Measurements from ENCODE around the gene TTC22.
"Not testable (repeated sequence)": the region's sequence is repeated elsewhere in the genome, so short reads cannot be mapped to it uniquely, and the experiment has no call there.

The TTC22 gene

DNA sequence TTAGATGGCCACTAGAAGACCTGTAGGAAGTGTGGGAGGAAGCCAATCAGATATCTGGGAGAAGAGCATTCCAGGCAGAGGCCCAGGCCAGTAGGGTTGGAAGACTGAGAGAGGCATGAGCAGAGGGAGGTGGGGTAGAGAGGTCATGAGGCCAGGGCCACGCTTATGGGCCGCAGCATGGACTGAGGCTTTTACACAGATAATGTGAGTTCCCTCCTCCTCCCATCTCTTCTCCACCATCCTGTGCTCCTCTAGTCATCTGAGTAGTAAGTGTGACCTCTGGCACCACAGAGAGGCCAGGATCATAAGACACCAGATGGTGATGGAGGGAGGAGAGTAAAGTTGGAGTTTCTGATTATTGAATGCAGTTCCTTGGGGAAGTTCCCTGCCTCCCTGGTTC lies 17.1 kb downstream of the TTC22 start:
- DNase-seq (ENCODE audit: low read depth), result no peak
- no peak overlapping the region for H3K4me3 ChIP-seq (ENCODE audit: low read length)
- TF ChIP-seq, protein P1, sequence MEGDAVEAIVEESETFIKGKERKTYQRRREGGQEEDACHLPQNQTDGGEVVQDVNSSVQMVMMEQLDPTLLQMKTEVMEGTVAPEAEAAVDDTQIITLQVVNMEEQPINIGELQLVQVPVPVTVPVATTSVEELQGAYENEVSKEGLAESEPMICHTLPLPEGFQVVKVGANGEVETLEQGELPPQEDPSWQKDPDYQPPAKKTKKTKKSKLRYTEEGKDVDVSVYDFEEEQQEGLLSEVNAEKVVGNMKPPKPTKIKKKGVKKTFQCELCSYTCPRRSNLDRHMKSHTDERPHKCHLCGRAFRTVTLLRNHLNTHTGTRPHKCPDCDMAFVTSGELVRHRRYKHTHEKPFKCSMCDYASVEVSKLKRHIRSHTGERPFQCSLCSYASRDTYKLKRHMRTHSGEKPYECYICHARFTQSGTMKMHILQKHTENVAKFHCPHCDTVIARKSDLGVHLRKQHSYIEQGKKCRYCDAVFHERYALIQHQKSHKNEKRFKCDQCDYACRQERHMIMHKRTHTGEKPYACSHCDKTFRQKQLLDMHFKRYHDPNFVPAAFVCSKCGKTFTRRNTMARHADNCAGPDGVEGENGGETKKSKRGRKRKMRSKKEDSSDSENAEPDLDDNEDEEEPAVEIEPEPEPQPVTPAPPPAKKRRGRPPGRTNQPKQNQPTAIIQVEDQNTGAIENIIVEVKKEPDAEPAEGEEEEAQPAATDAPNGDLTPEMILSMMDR (conservative IDR thresholded peaks at IDR 0.05; ENCODE audit: low read length), result no peak

DNA sequence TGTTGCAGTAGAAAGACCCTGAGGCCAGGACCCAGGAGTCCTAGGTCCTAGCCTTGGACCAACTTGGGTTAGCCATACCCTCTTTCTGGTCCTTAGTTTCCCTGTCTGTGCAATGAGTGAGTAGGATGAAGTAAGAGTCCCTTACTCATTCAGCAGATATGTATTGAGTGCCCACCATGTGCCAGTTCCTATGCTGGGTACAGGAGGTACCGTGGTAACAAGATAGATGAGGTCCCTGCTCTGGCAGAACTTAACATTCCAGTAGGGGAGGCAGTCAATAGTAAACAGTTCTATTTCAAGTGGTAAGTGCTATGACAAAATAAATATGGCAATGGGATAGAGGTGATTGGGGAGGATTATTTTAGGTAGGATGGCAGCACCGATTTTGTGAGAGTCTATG lies 18.5 kb downstream of the TTC22 start:
- no peak overlapping the region for H3K4me3 ChIP-seq (ENCODE audit: low read length)
- TF ChIP-seq, protein P1 (conservative IDR thresholded peaks at IDR 0.05; ENCODE audit: low read length), result no peak
- DNase-seq (ENCODE audit: low read depth), result no peak

DNA sequence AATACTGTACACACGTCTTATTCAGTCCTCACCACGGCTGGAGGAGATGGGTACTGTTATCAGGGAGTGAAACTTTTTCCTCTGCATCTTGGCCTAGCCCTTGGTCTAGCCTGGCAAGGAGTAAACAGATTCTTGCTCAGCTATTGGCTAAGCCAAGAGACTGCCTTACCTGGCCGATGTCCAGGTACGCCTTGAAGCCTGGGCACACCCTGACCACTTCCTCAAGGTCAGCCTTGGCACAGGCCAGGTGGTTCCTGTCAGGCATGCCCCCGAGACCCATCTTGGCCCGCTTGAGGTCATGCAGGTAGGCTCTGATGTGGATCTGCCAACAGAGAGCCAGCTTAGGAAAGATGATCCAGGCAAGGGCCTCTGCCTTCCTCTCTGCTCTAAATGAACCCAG lies 19.0 kb downstream of the TTC22 start:
- no peak for DNase-seq (ENCODE audit: low read depth)
- TF ChIP-seq, protein P1 (conservative IDR thresholded peaks at IDR 0.05; ENCODE audit: low read length), result no peak
- H3K4me3 ChIP-seq (ENCODE audit: low read length), result no peak overlapping the region

DNA sequence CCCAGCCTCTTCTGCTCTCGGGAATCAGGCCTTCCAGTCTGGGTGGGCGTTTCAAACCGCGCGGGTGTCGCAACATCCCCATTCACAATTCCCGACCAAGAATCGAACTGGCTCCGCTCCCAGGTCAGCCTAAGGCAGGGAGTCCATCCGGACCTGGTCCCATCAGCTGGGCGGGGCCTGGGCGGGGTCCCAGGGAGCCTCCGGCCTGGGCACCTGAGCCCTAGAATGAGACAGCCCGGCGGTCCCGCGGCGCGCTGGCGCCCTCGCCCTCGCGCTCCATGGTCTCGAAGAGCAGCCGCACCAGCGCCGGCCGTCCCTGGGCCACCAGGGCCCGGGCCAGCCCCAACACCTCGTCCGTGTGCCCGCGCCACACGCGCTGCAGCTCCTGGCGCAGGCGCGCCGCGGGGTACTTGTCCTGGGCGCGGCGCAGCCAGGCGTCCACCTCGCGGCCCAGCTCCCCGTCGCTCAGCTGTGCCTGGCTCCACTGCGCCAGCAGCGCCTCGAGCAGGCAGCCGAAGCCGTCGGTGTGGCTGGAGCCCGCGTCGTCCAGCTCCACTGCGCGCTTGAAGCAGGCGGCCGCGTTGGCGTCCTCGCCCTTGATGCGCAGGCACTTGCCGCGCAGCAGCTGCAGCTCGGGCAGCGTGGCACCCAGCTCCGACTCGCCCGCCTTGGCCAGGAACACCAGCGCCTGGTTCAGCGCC lies 19.9 kb downstream of the TTC22 start:
- H3K4me3 ChIP-seq (ENCODE audit: low read length), result no peak overlapping the region
- TF ChIP-seq, protein P1 (conservative IDR thresholded peaks at IDR 0.05; ENCODE audit: low read length), result no peak
- no peak for DNase-seq (ENCODE audit: low read depth)

DNA sequence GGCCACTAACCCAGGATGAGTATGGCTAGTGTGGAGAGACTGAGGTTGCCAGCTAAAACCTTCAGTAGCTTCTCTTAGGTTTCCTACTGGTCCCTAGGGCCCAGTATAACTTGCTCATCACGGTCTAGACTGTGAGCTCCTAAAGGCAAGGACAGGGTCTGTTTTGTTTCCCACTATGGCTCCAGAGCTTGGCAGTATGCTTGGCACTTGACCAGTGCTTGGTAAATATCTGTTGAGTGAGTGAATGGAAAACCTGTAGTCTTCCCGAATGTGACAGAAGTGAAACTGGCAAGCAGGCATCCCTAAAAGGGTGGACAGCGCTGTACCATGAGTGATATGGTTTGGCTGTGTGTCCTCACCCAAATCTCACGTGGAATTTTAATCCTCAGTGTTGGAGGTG lies 23.7 kb downstream of the TTC22 start:
- H3K4me3 ChIP-seq (ENCODE audit: low read length), result no peak overlapping the region
- DNase-seq (ENCODE audit: low read depth), result no peak

DNA sequence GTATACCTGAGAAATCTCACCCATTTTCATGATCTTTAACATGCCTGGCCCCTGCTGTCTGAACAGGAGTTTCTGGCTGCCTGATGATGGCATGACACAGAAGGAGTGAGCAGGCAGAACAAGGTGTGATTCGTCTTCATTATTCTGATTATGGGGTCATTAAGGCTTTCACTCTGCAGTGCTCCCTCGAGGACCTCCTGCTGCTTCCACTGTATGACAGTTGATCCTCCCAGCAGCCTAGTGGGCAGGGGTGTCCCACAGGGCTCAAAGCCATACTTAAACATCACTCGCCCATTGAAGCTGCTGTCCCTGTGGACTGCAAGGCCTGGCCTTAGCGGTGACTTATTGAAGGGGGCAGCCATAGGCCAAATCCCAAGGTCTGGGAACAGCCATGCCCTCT lies 24.1 kb downstream of the TTC22 start:
- no peak for DNase-seq (ENCODE audit: low read depth)
- TF ChIP-seq, protein P1 (conservative IDR thresholded peaks at IDR 0.05; ENCODE audit: low read length), result no peak

More for the DNA sequence above, 23.7 kb downstream of the TTC22 start:
- TF ChIP-seq, protein P1 (conservative IDR thresholded peaks at IDR 0.05; ENCODE audit: low read length), result no peak

DNA sequence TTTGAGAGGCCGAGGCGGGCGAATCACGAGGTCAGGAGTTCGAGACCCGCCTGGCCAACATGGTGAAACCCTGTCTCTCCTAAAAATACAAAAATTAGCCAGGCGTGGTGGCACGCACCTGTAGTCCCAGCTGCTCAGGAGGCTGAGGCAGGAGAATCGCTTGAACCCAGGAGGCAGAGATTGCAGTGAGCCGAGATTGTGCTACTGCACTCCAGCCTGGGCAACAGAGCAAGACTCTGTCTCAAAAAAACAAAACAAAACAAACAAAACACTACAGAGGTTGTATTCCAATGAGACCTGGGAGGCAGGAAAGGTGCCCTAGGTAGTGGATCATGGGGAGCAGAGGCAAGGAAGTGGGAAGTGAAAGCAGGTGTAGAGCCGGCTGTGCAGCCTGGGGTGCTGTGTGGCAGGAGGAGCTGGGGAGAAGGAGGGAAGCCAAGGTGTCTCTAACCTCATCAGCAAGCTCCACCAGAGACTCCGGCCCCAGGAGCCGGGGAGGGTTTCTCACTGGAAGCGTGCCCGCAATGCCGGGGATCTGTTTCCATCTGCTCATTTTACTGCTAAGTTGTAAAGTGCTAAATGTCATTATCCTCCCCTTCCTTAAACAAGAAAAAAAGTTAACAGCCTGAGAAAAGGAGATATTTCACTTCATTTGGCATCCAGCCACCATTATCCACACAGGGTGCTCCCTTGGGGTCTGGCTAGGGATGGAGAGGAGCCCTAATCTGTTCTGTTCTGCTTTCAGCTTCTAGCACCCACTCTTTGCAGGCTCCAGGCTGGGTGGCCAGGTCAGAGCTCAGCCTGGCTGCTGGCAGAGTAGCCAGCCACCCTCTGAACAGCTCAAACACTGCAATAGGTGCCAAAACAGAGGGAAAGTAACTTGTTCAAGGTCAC lies 25.0 kb downstream of the TTC22 start:
- H3K4me3 ChIP-seq (ENCODE audit: low read length), result not testable (repeated sequence)

More for the DNA sequence above, 24.1 kb downstream of the TTC22 start:
- H3K4me3 ChIP-seq (ENCODE audit: low read length), result no peak overlapping the region

More for the DNA sequence above, 25.0 kb downstream of the TTC22 start:
- not testable (repeated sequence) for DNase-seq (ENCODE audit: low read depth)
